Tibial artery (tissue), 4 donors: ENCODE results near the gene PRAF2.

Experiments used
- DNase-seq, 2 donors: peaks; one replicate each; pipeline ENCODE4 v3.0.0-alpha.2; 2019
- H3K27ac ChIP-seq, 2 donors: fragments of 200-600 bp; sonication (generic) in 1 of 2; 1 replicate in 1 of 2; 2 replicates in 1 of 2; pipeline ENCODE4 v1.5.1; 2018 to 2019; ENCODE audit warnings: mild to moderate bottlenecking in 1 of 2
- H3K27me3 ChIP-seq, 2 donors: fragments of 200-600 bp; sonication (generic) in 1 of 2; one replicate each; pipeline versions ENCODE4 v1.5.1 to v1.6.0; 2016 to 2019
- H3K36me3 ChIP-seq, 3 donors: fragments of 200-600 bp; sonication (generic) in 2 of 3; one replicate each; pipeline ENCODE4 v1.5.1; 2016 to 2019; ENCODE audit warnings: mild to moderate bottlenecking in 2 of 3
- H3K4me1 ChIP-seq, 4 donors: fragments of 200-600 bp; sonication (generic) in 2 of 4; 1 replicate in 3 of 4; 2 replicates in 1 of 4; pipeline ENCODE4 v1.5.1; 2016 to 2019
- H3K4me3 ChIP-seq, 2 donors: fragments of 200-600 bp; sonication (generic) in 1 of 2; 1 replicate in 1 of 2; 2 replicates in 1 of 2; pipeline ENCODE4 v1.5.1; 2018 to 2019; ENCODE audit warnings: mild to moderate bottlenecking in 2 of 2
- H3K9me3 ChIP-seq, 3 donors: fragments of 200-600 bp; sonication (generic) in 1 of 3; one replicate each; pipeline ENCODE4 v1.5.1; 2016 to 2019
- CTCF ChIP-seq, 2 experiments: fragments of 200-600 bp in 1 of 2; fragments of 450-650 bp in 1 of 2; IDR thresholded peaks; one replicate each; pipeline ENCODE4 v1.5.1; 2017 to 2019; ENCODE audit warnings: antibody characterized with exemption in 2 of 2, mild to moderate bottlenecking in 1 of 2, moderate library complexity in 1 of 2
- intact Hi-C: fragments of 100-400 bp; cut with DNase I; formaldehyde crosslinking; loops from one replicate; pipeline ENCODE4 v1.15.0; 2023; ENCODE audit warnings: low total_unique reads

The PRAF2 gene

GRCh38 chrX:49061490-49061889 is 12.3 kb downstream of the PRAF2 start:
- Histone ChIP-seq H3K4me1 (peaks cover 0 to 7% (median 0%) of the 10 kb centered on the region in 4 donors), H3K36me3 (peaks cover 0 to 36% (median 0%) of the 10 kb centered on the region in 3 donors), H3K9me3 (no peaks in the 10 kb centered on the region), H3K27ac (no peak overlapping the region), H3K4me3 (no peak overlapping the region), H3K27me3 (no peaks in the 10 kb centered on the region)
- TF ChIP-seq CTCF (IDR thresholded peaks at IDR 0.05) = no peak
- intact Hi-C loops = no loop called here
- no peak for DNase-seq

DNA sequence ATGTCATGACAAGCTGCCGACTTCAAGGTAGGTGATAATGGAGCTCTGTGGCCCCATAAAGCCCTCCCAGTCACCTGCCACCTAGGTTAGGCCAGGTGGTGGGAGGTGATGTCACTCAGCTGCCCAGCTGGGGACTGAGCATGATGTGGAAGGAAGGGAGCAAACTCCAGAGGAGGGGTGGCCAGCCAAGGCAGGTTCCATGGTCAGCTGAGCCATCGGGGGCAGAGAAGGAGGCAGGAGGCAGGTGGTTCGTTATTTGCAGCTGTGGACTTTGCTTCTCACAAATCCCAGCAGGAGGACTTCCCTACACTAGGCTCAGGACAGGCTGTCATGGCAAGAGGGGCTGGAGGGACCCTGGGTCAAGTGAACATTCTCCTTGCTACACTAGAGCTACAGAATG is 12.9 kb downstream of the PRAF2 start:
- no peak for DNase-seq
- Histone ChIP-seq H3K4me1 (peaks cover 0 to 7% (median 0%) of the 10 kb centered on the region in 4 donors), H3K27ac (no peak overlapping the region), H3K36me3 (peaks cover 0 to 34% (median 0%) of the 10 kb centered on the region in 3 donors), H3K4me3 (no peak overlapping the region), H3K9me3 (no peaks in the 10 kb centered on the region), H3K27me3 (no peaks in the 10 kb centered on the region)
- no peak for TF ChIP-seq CTCF (IDR thresholded peaks at IDR 0.05)
- intact Hi-C loops = no loop called here

DNA sequence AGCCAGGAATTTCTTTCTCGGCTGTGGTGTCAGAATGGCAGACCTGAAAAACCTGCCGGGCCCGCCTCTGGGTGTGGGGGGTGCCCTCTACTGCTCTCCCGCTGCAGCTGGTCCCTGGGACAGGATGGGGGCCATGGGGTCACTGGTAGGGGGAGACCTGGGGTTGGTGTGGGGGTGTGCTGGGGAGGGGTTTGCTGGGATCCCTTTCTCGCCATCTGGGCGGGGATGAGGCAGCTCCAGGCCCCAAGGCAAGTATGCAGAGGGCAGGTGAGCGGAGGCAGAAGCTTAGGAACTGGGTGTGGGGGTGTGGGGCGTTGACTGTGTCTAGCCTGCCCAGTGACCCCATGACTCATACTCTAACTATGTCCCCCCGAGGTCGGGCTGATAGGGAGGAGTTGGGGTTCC is 14.1 kb downstream of the PRAF2 start:
- peaks cover 0 to 21% (median 0%) of the 10 kb centered on the region in 3 donors for H3K36me3 ChIP-seq
- H3K4me3 ChIP-seq = no peak overlapping the region
- DNase-seq = no peak
- no peaks in the 10 kb centered on the region for H3K9me3 ChIP-seq
- no peaks in the 10 kb centered on the region for H3K27me3 ChIP-seq
- H3K27ac ChIP-seq = no peak overlapping the region
- peaks cover 0 to 7% (median 0%) of the 10 kb centered on the region in 4 donors for H3K4me1 ChIP-seq
- intact Hi-C loops = no loop called here
- TF ChIP-seq CTCF (IDR thresholded peaks at IDR 0.05) = no peak

DNA sequence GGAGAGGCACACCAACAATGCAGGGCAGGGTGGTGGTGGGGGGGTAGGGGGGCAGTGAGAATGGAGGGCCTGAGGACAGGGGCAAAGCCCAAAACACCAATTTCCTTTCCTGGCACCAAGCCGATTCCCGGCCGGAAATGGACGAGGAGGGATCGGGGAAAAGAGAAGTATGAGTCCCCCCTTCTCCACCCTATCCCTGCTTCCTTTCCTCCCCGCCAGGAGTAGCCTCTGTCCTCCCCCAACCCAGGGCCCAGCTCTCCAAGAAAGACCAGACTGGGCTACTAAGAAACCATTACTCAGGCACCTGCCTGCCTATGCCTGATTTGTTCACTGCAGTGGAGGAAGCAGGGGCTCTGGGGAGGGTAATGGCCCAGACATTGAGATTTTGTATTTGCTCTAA is 14.6 kb downstream of the PRAF2 start:
- Histone ChIP-seq H3K9me3 (no peaks in the 10 kb centered on the region), H3K27ac (no peak overlapping the region), H3K36me3 (peaks cover 0 to 16% (median 0%) of the 10 kb centered on the region in 3 donors), H3K4me1 (peaks cover 0 to 7% (median 0%) of the 10 kb centered on the region in 4 donors), H3K27me3 (no peaks in the 10 kb centered on the region), H3K4me3 (no peak overlapping the region)
- intact Hi-C loops = no loop called here
- TF ChIP-seq CTCF (IDR thresholded peaks at IDR 0.05) = no peak
- DNase-seq = no peak

- H3K36me3 ChIP-seq = peaks cover 0 to 12% (median 0%) of the 10 kb centered on the region in 3 donors
- H3K27me3 ChIP-seq = no peaks in the 10 kb centered on the region
- H3K9me3 ChIP-seq = no peaks in the 10 kb centered on the region
- DNase-seq = no peak
- H3K4me1 ChIP-seq = peaks cover 0 to 7% (median 0%) of the 10 kb centered on the region in 4 donors
- H3K4me3 ChIP-seq = no peak within 1 kb of the TSS
- TF ChIP-seq CTCF (IDR thresholded peaks at IDR 0.05) = no peak
- intact Hi-C loops = no loop called here
- no peak within 1 kb of the TSS for H3K27ac ChIP-seq
Observed at GRCh38 chrX:49058794-49059193, 15.0 kb downstream of the PRAF2 start, which contains the start of gene CCDC120. Gene CCDC120 (plus strand): TSS chrX:49058999. CDS start chrX:49062042, 3,043 bp downstream.
